Suppressor macrophage (primary cell): Measurements from ENCODE around the gene CASK.
A peak's percentile ranks its signal among the peaks of the same experiment; 100 is the strongest.

Source experiments
- DNase-seq, 4 experiments: peaks; one replicate each; pipeline ENCODE4 v3.0.0-alpha.2; 2020 to 2022

The CASK gene

GRCh38 chrX:41732260-41732659 is 191.1 kb downstream of the CASK start:
- DNase-seq: no peak

GRCh38 chrX:41730081-41730480 is 193.3 kb downstream of the CASK start:
- DNase-seq: no peak

- no peak for DNase-seq
Measured at GRCh38 chrX:41728125-41728524, 195.2 kb downstream of the CASK start.

- DNase-seq: peak; percentile 21 to 77 (median 56)
Measured at GRCh38 chrX:41723826-41724225, 199.5 kb downstream of the CASK start, which contains the start of gene GPR82. TSS of gene GPR82 (plus strand) at chrX:41724181. CDS start at chrX:41727027, 2,846 bp downstream.

- peak in 3 of 4 experiments; percentile 20 to 58 (median 40) for DNase-seq
Measured at GRCh38 chrX:41722816-41723618, 200.3 kb downstream of the CASK start.

GRCh38 chrX:41722214-41722613 is 201.1 kb downstream of the CASK start:
- DNase-seq: no peak

- DNase-seq: no peak
Measured at GRCh38 chrX:41721590-41721989, 201.8 kb downstream of the CASK start.

- peak in 1 of 4 experiments; percentile 22 for DNase-seq
Measured at GRCh38 chrX:41720125-41720779, 203.1 kb downstream of the CASK start.

GRCh38 chrX:41719610-41720009 is 203.7 kb downstream of the CASK start:
- peak in 3 of 4 experiments; percentile 35 to 66 (median 65) for DNase-seq

- no peak for DNase-seq
Measured at GRCh38 chrX:41718481-41719235, 204.7 kb downstream of the CASK start.

GRCh38 chrX:41716767-41717473 is 206.4 kb downstream of the CASK start:
- no peak for DNase-seq

- DNase-seq: no peak
Measured at GRCh38 chrX:41716222-41716621, 207.1 kb downstream of the CASK start.

- DNase-seq: no peak
Measured at GRCh38 chrX:41711021-41711667, 212.2 kb downstream of the CASK start.

GRCh38 chrX:41708486-41708885 is 214.9 kb downstream of the CASK start:
- DNase-seq: peak in 3 of 4 experiments; percentile 10 to 41 (median 16)

GRCh38 chrX:41707218-41707617 is 216.1 kb downstream of the CASK start:
- DNase-seq: no peak

- DNase-seq: peak; percentile 60 to 86 (median 76)
Measured at GRCh38 chrX:41705680-41706374, 217.5 kb downstream of the CASK start.

- DNase-seq: no peak
Measured at GRCh38 chrX:41705042-41705441, 218.3 kb downstream of the CASK start.

- no peak for DNase-seq
Measured at GRCh38 chrX:41703574-41704029, 219.8 kb downstream of the CASK start.

- DNase-seq: no peak
Measured at GRCh38 chrX:41695426-41695825, 227.9 kb downstream of the CASK start.

- DNase-seq: no peak
Measured at GRCh38 chrX:41693024-41693423, 230.3 kb downstream of the CASK start.

GRCh38 chrX:41692162-41692749 is 231.1 kb downstream of the CASK start:
- no peak for DNase-seq
